A549 (cell line): ENCODE results near the gene ZHX3. TPM values are rescaled to one million over a fixed set of nuclear protein-coding genes. Genes with fewer than 3 reads are reported as not detected.

Experiments
- ATAC-seq, 2 experiments: fragments of 200-7000 bp in 1 of 2; fragments of >200 bp in 1 of 2; cut with Nextera tagmentation in 1 of 2; cut with Tn5 transposase in 1 of 2; 3 replicates each; pipeline versions ENCODE4 v1.8.0 to v1.9.1; 2018 to 2020; ENCODE audit warnings: mild to moderate bottlenecking in 1 of 2, moderate library complexity in 1 of 2
- CTCF ChIA-PET: fragments of 300-600 bp; sonication (Branson Sonifier 250); formaldehyde crosslinking; extraction: SDS; loops from one replicate; lab custom pipeline; 2021; ENCODE audit warnings: antibody characterized with exemption, inconsistent platforms; lab: Yijun Ruan, JAX
- POLR2A ChIA-PET: fragments of 350-600 bp; formaldehyde crosslinking; extraction: SDS; loops from one replicate; lab custom pipeline; 2021; ENCODE audit warnings: antibody characterized with exemption, inconsistent platforms; lab: Yijun Ruan, JAX
- DNase-seq, 2 experiments: peaks; one replicate each; pipeline versions ENCODE4 v3.0.0 to v3.0.0-alpha.2; 2011 to 2016; ENCODE audit warnings: low read depth in 1 of 2, low spot score in 1 of 2
- FAIRE-seq: peaks from 2 replicates; lab custom pipeline; 2011; peaks lifted over from hg19 to GRCh38; lab: Jason Lieb, UNC
- H3K27ac ChIP-seq, 2 experiments: fragments of >200 bp; sonication (Bioruptor Twin); formaldehyde crosslinking; 3 replicates each; pipeline ENCODE4 v1.5.1; 2016 to 2017
- H3K4me1 ChIP-seq: fragments of >200 bp; sonication (Bioruptor Twin); formaldehyde crosslinking; 3 replicates; pipeline ENCODE4 v1.6.1; 2016
- H3K4me2 ChIP-seq: fragments of >200 bp; sonication (Bioruptor Twin); formaldehyde crosslinking; 3 replicates; pipeline ENCODE4 v1.6.1; 2016
- H3K4me3 ChIP-seq: fragments of >200 bp; sonication (Bioruptor Twin); formaldehyde crosslinking; 3 replicates; pipeline ENCODE4 v1.5.1; 2016
- H3K9me3 ChIP-seq: fragments of >200 bp; sonication (Bioruptor Twin); formaldehyde crosslinking; 3 replicates; pipeline ENCODE4 v1.6.1; 2016
- BCL3 ChIP-seq: fragments of >200 bp; sonication (Bioruptor Twin); formaldehyde crosslinking; IDR thresholded peaks from 3 replicates; pipeline ENCODE4 v1.6.1; 2016
- CEBPB ChIP-seq, 2 experiments: fragments of >200 bp in 1 of 2; sonication (Bioruptor Twin) in 1 of 2; formaldehyde crosslinking in 1 of 2; IDR thresholded peaks; 2 replicates each; pipeline ENCODE4 v1.6.1; 2012 to 2016
- EHF ChIP-seq: fragments of 250-450 bp; sonication (Bioruptor Pico); IDR thresholded peaks from 2 replicates; pipeline ENCODE4 v1.5.0; 2020; ENCODE audit warnings: mild to moderate bottlenecking
- ESRRA ChIP-seq: fragments of 150-350 bp; IDR thresholded peaks from 2 replicates; pipeline ENCODE4 v1.6.1; 2014; ENCODE audit warnings: mild to moderate bottlenecking, low read length, borderline replicate concordance
- FOSB ChIP-seq: fragments of 250-450 bp; sonication (Bioruptor Pico); IDR thresholded peaks from 2 replicates; pipeline ENCODE4 v1.5.0; 2020; ENCODE audit warnings: mild to moderate bottlenecking, moderate library complexity
- FOSL2 ChIP-seq, 2 experiments: fragments of 450-650 bp in 1 of 2; fragments of >200 bp in 1 of 2; sonication (Bioruptor Twin) in 1 of 2; formaldehyde crosslinking; IDR thresholded peaks; 2 replicates each; pipeline versions ENCODE4 v1.5.0 to v1.6.1; 2016 to 2020; ENCODE audit warnings: mild to moderate bottlenecking in 1 of 2, moderate library complexity in 1 of 2
- HEYL ChIP-seq: fragments of 250-450 bp; sonication (Bioruptor Pico); IDR thresholded peaks from 2 replicates; pipeline ENCODE4 v1.8.0; 2021; ENCODE audit warnings: mild to moderate bottlenecking, moderate library complexity
- HOXA7 ChIP-seq: fragments of 250-450 bp; sonication (Bioruptor Pico); IDR thresholded peaks from 2 replicates; pipeline ENCODE4 v1.5.0; 2020; ENCODE audit warnings: mild to moderate bottlenecking, moderate library complexity
- HOXB5 ChIP-seq: fragments of 250-450 bp; sonication (Bioruptor Pico); IDR thresholded peaks from 2 replicates; pipeline ENCODE4 v1.5.0; 2020; ENCODE audit warnings: mild to moderate bottlenecking, moderate library complexity
- JUN ChIP-seq, 2 experiments: fragments of >200 bp; sonication (Bioruptor Twin); formaldehyde crosslinking; IDR thresholded peaks; 2 replicates in 1 of 2; 3 replicates in 1 of 2; pipeline ENCODE4 v1.6.1; 2016 to 2017
- MAFK ChIP-seq: fragments of 450-650 bp; IDR thresholded peaks from 2 replicates; pipeline ENCODE4 v1.6.1; 2014; ENCODE audit not compliant: partially characterized antibody
- MAZ ChIP-seq: fragments of 150-350 bp; IDR thresholded peaks from 2 replicates; pipeline ENCODE4 v1.6.1; 2014; ENCODE audit warnings: antibody characterized with exemption, low read depth, low read length, borderline replicate concordance
- NFE2L2 ChIP-seq: fragments of 150-350 bp; conservative IDR thresholded peaks from 2 replicates; pipeline ENCODE4 v1.6.1; 2014; ENCODE audit warnings: low read length
- NR3C1 ChIP-seq: fragments of >200 bp; sonication (Bioruptor Twin); formaldehyde crosslinking; IDR thresholded peaks from 3 replicates; pipeline ENCODE4 v1.6.1; 2017
- RARB ChIP-seq: fragments of 250-450 bp; sonication (Bioruptor Pico); IDR thresholded peaks from 2 replicates; pipeline ENCODE4 v1.8.0; 2021; ENCODE audit warnings: mild to moderate bottlenecking, moderate library complexity
- SMC3 ChIP-seq: fragments of >200 bp; sonication (Bioruptor Twin); formaldehyde crosslinking; IDR thresholded peaks from 3 replicates; pipeline ENCODE4 v1.6.1; 2018; ENCODE audit warnings: inconsistent platforms
- TFCP2L1 ChIP-seq: fragments of 250-450 bp; sonication (Bioruptor Pico); IDR thresholded peaks from 2 replicates; pipeline ENCODE4 v1.5.0; 2021; ENCODE audit warnings: mild to moderate bottlenecking
- TP53 ChIP-seq: fragments of 250-450 bp; sonication (Bioruptor Pico); IDR thresholded peaks from 2 replicates; pipeline ENCODE4 v1.5.0; 2021; ENCODE audit warnings: mild to moderate bottlenecking, moderate library complexity
- ZNF302 ChIP-seq: fragments of 250-450 bp; sonication (Bioruptor Pico); IDR thresholded peaks from 2 replicates; pipeline ENCODE4 v1.9.0; 2021; ENCODE audit warnings: inconsistent platforms, mild to moderate bottlenecking, moderate library complexity
- ZSCAN20 ChIP-seq: fragments of 250-450 bp; sonication (Bioruptor Pico); IDR thresholded peaks from 2 replicates; pipeline ENCODE4 v1.8.0; 2022; ENCODE audit warnings: mild to moderate bottlenecking, moderate library complexity
- WGBS: methylation state at CpG from one replicate; pipeline ENCODE4 v1.1.6; 2017; ENCODE audit errors: missing lambda C conversion rate; 5-methylcytosine and 5-hydroxymethylcytosine counted together
- polyA plus RNA-seq, 4 experiments: library from polyadenylated mRNA; depleted of rRNA in 3 of 4; stranded (reverse); fragments of >200 nt; fragmentation: RNase III in 1 of 4; extraction: RNeasy Plus Mini Kit Qiagen cat#74134 plus additional on column Dnase treatment in 1 of 4; gene quantifications; 2 replicates in 3 of 4; 3 replicates in 1 of 4; pipeline ENCODE4 v1.2.3, GENCODE V29; 2011 to 2017
- TF ChIP-seq, protein P1 (sequence below): fragments of 150-350 bp; IDR thresholded peaks from 2 replicates; pipeline ENCODE4 v1.6.1; 2014; ENCODE audit warnings: low read depth, mild to moderate bottlenecking, low read length
- TF ChIP-seq, protein P2 (sequence below): fragments of 250-450 bp; sonication (Bioruptor Pico); IDR thresholded peaks from 2 replicates; pipeline ENCODE4 v1.5.0; 2020; ENCODE audit warnings: low read depth, mild to moderate bottlenecking, moderate library complexity
- TF ChIP-seq, protein P3 (sequence below): fragments of >200 bp; sonication (Bioruptor Twin); formaldehyde crosslinking; IDR thresholded peaks from 3 replicates; pipeline ENCODE4 v1.5.1; 2016

ZHX3 gene
- polyA plus RNA-seq, 2 of the 4 experiments (the other 2 are of a cell fraction), result 3.6 to 4.1 TPM

DNA sequence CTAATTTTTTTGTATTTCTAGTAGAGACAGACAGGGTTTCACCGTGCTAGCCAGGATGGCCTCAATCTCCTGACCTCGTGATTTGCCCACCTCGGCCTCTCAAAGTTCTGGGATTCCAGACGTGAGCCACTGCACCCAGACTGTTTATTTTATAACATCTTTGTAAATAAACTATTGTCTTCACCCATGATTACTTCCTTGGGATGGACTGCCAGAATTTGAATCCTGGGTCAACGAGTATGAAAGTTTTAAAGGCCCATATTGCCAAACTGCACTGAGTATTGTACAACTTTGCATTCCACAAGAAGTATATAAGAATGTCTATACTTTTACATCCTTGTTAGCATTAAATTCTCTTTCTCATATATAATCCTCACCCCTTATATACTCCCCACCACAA is 38.6 kb downstream of the ZHX3 start (continued):
- TF ChIP-seq, protein P1, sequence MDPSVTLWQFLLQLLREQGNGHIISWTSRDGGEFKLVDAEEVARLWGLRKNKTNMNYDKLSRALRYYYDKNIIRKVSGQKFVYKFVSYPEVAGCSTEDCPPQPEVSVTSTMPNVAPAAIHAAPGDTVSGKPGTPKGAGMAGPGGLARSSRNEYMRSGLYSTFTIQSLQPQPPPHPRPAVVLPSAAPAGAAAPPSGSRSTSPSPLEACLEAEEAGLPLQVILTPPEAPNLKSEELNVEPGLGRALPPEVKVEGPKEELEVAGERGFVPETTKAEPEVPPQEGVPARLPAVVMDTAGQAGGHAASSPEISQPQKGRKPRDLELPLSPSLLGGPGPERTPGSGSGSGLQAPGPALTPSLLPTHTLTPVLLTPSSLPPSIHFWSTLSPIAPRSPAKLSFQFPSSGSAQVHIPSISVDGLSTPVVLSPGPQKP, result no peak
- TF ChIP-seq RARB (CRISPR knock-in tag), result no peak
- no peak for TF ChIP-seq ESRRA

DNA sequence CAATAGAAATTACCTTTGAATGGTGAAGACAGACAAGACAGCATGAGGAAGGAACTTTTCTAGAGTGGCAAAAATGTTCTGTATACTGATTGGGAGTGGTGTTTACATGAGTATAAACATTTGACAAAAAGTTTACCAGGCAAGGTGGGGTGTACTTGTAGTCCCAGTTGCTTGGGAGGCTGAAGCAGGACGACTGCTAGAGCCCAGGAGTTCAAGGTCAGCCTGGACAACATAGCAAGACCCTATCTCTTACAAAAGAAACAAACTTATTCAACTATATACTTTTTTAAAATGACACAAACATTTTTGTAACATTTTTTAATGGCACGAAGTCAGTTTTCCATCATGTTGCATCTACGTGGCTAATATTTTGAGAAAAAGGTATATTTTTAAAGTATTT is 40.5 kb downstream of the ZHX3 start:
- Histone ChIP-seq H3K4me2 (no peak overlapping the region), H3K4me1 (0 out of 3 replicates have a peak, but pooled peaks cover 7% of the 10 kb centered on the region), H3K4me3 (no peak overlapping the region), H3K9me3 (no peaks in the 10 kb centered on the region), H3K27ac (no peak overlapping the region)
- DNase-seq (no peak), FAIRE-seq (no peak), ATAC-seq (no peak)
- ChIA-PET POLR2A (no interaction called here), CTCF (interaction anchor here (1.5 kb wide), 1 partner anchor 12 kb away, joined by 3 read pairs; no protein-coding TSS in a partner anchor)
- TF ChIP-seq ESRRA, result no peak
- TF ChIP-seq HOXA7 (CRISPR knock-in tag), result no peak
- TF ChIP-seq MAZ, result no peak
- TF ChIP-seq HOXB5, result no peak
- no peak for TF ChIP-seq ZSCAN20
- TF ChIP-seq ZNF302, result no peak
- no peak for TF ChIP-seq SMC3
- 61% methylated on average over 3 of the region's 3 CpGs for WGBS

- 90% methylated on average over 9 of the region's 9 CpGs for WGBS
- ATAC-seq (no peak), DNase-seq (no peak), FAIRE-seq (no peak)
- H3K9me3 ChIP-seq, result no peaks in the 10 kb centered on the region
- H3K4me3 ChIP-seq, result no peak overlapping the region
- H3K27ac ChIP-seq, result no peak overlapping the region
- TF ChIP-seq, protein P2, sequence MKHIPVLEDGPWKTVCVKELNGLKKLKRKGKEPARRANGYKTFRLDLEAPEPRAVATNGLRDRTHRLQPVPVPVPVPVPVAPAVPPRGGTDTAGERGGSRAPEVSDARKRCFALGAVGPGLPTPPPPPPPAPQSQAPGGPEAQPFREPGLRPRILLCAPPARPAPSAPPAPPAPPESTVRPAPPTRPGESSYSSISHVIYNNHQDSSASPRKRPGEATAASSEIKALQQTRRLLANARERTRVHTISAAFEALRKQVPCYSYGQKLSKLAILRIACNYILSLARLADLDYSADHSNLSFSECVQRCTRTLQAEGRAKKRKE, result no peak
- TF ChIP-seq BCL3 (no peak), FOSL2 (IDR thresholded peaks at IDR 0.05) (no peak), FOSL2 (CRISPR knock-in tag; IDR thresholded peaks at IDR 0.05) (no peak), JUN (IDR thresholded peaks at IDR 0.05) (no peak)
- ChIA-PET CTCF (interaction anchor here (1.5 kb wide), 1 partner anchor 11 kb away, joined by 3 read pairs; no protein-coding TSS in a partner anchor), POLR2A (no interaction called here)
- 0 out of 3 replicates have a peak, but pooled peaks cover 7% of the 10 kb centered on the region for H3K4me1 ChIP-seq
- no peak overlapping the region for H3K4me2 ChIP-seq
Observed at GRCh38 chr20:41276317-41276751, 41.2 kb downstream of the ZHX3 start.

- Histone ChIP-seq H3K4me1 (0 out of 3 replicates have a peak, but pooled peaks cover 7% of the 10 kb centered on the region), H3K27ac (no peak overlapping the region), H3K4me2 (no peak overlapping the region), H3K4me3 (no peak overlapping the region), H3K9me3 (no peaks in the 10 kb centered on the region)
- FAIRE-seq, result no peak
- no peak for ATAC-seq
- no peak for DNase-seq
- TF ChIP-seq EHF (CRISPR knock-in tag), result no peak
- no peak for TF ChIP-seq NFE2L2
- TF ChIP-seq TFCP2L1 (CRISPR knock-in tag), result no peak
- TF ChIP-seq NR3C1, result no peak
- no peak for TF ChIP-seq MAFK
- TF ChIP-seq HEYL (CRISPR knock-in tag), result no peak
- TF ChIP-seq BCL3, result no peak
- no peak for TF ChIP-seq TP53 (CRISPR knock-in tag)
- TF ChIP-seq JUN (IDR thresholded peaks at IDR 0.05), result no peak
- TF ChIP-seq, protein P1, result no peak
- TF ChIP-seq, protein P3, sequence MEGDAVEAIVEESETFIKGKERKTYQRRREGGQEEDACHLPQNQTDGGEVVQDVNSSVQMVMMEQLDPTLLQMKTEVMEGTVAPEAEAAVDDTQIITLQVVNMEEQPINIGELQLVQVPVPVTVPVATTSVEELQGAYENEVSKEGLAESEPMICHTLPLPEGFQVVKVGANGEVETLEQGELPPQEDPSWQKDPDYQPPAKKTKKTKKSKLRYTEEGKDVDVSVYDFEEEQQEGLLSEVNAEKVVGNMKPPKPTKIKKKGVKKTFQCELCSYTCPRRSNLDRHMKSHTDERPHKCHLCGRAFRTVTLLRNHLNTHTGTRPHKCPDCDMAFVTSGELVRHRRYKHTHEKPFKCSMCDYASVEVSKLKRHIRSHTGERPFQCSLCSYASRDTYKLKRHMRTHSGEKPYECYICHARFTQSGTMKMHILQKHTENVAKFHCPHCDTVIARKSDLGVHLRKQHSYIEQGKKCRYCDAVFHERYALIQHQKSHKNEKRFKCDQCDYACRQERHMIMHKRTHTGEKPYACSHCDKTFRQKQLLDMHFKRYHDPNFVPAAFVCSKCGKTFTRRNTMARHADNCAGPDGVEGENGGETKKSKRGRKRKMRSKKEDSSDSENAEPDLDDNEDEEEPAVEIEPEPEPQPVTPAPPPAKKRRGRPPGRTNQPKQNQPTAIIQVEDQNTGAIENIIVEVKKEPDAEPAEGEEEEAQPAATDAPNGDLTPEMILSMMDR, result no peak
- no peak for TF ChIP-seq FOSB (CRISPR knock-in tag)
- no peak for TF ChIP-seq CEBPB (IDR thresholded peaks at IDR 0.05)
- WGBS, result 71% methylated on average over 4 of the region's 4 CpGs
- POLR2A ChIA-PET, result no interaction called here
- CTCF ChIA-PET, result interaction anchor here (1.4 kb wide), 1 partner anchor 65 kb away, joined by 4 read pairs; no protein-coding TSS in a partner anchor
Observed at GRCh38 chr20:41275301-41275731, 42.2 kb downstream of the ZHX3 start.
